GM21723 (cell line): ENCODE measurements around the gene SLC25A23.
"Not testable (repeated sequence)": the region's sequence is repeated elsewhere in the genome, so short reads cannot be mapped to it uniquely, and the experiment has no call there.

Source experiments
- ATAC-seq: cut with Tn5 transposase; IDR thresholded peaks from one replicate; pipeline ENCODE4 v1.9.1; 2021; ENCODE audit warnings: mild to moderate bottlenecking, moderate library complexity; ENCODE audit not compliant: unreplicated experiment

SLC25A23 gene

GRCh38 chr19:6457958-6458694, 1.5 kb downstream of the SLC25A23 start:
- no peak for ATAC-seq

- ATAC-seq, result no peak
Observed at GRCh38 chr19:6455924-6456323, 3.7 kb downstream of the SLC25A23 start.

- no peak for ATAC-seq
Observed at GRCh38 chr19:6453951-6454565, 5.5 kb downstream of the SLC25A23 start.

- ATAC-seq, result no peak
Observed at GRCh38 chr19:6452899-6453298, 6.7 kb downstream of the SLC25A23 start.

GRCh38 chr19:6452223-6452614, 7.4 kb downstream of the SLC25A23 start:
- no peak for ATAC-seq

GRCh38 chr19:6451583-6452222, 7.9 kb downstream of the SLC25A23 start:
- ATAC-seq, result no peak

GRCh38 chr19:6450166-6450565, 9.4 kb downstream of the SLC25A23 start:
- no peak for ATAC-seq

- ATAC-seq, result no peak
Observed at GRCh38 chr19:6448045-6448444, 11.5 kb downstream of the SLC25A23 start.

GRCh38 chr19:6446452-6446851, 13.1 kb downstream of the SLC25A23 start:
- no peak for ATAC-seq

GRCh38 chr19:6443986-6444385, 15.6 kb downstream of the SLC25A23 start:
- ATAC-seq, result no peak

- no peak for ATAC-seq
Observed at GRCh38 chr19:6442087-6442688, 17.4 kb downstream of the SLC25A23 start.

- no peak for ATAC-seq
Observed at GRCh38 chr19:6440905-6441304, 18.7 kb downstream of the SLC25A23 start.

- ATAC-seq, result no peak
Observed at GRCh38 chr19:6439743-6440142, 19.8 kb downstream of the SLC25A23 start.

- ATAC-seq, result no peak
Observed at GRCh38 chr19:6433663-6434062, 25.9 kb downstream of the SLC25A23 start, which contains the start of gene SLC25A41. Gene SLC25A41 (minus strand): TSS chr19:6433763. CDS start chr19:6433693, 70 bp downstream.

- no peak for ATAC-seq
Observed at GRCh38 chr19:6433165-6433564, 26.4 kb downstream of the SLC25A23 start.

- ATAC-seq, result no peak
Observed at GRCh38 chr19:6431891-6432290, 27.7 kb downstream of the SLC25A23 start.

GRCh38 chr19:6429419-6430221, 30.0 kb downstream of the SLC25A23 start:
- no peak for ATAC-seq

GRCh38 chr19:6428692-6429418, 30.7 kb downstream of the SLC25A23 start:
- not testable (repeated sequence) for ATAC-seq

- ATAC-seq, result no peak
Observed at GRCh38 chr19:6427131-6427530, 32.5 kb downstream of the SLC25A23 start.
